LNCaP clone FGC (cell line): Measurements from ENCODE around the gene OBI1.
A peak's percentile ranks its signal among the peaks of the same experiment; 100 is the strongest.

ENCODE experiments used
- DNase-seq: peaks from one replicate; pipeline ENCODE4 v3.0.0-alpha.2; 2011; ENCODE audit warnings: low read depth
- H3K4me3 ChIP-seq: 2 replicates; pipeline ENCODE4 v1.5.1; 2011; ENCODE audit warnings: mild to moderate bottlenecking, low read depth, low read length, control low read depth
- CTCF ChIP-seq: IDR thresholded peaks from 2 replicates; pipeline ENCODE4 v1.5.1; 2012; ENCODE audit warnings: mild to moderate bottlenecking; ENCODE audit not compliant: control insufficient read depth, insufficient read depth; ENCODE audit errors: extremely low read depth

OBI1 gene

GRCh38 chr13:78609464-78610205 is 49.3 kb downstream of the OBI1 start:
- peak overlapping the region; percentile 32; the same call in 1 of the 2 replicates for H3K4me3 ChIP-seq
- no peak for DNase-seq
- no peak for TF ChIP-seq CTCF

- no peak for DNase-seq
- peak overlapping the region; percentile 32 for H3K4me3 ChIP-seq
- no peak for TF ChIP-seq CTCF
Measured at GRCh38 chr13:78608688-78609463, 50.1 kb downstream of the OBI1 start.

GRCh38 chr13:78608252-78608687 is 50.7 kb downstream of the OBI1 start:
- no peak overlapping the region for H3K4me3 ChIP-seq
- no peak for DNase-seq
- TF ChIP-seq CTCF: no peak

GRCh38 chr13:78607409-78608251 is 51.3 kb downstream of the OBI1 start:
- TF ChIP-seq CTCF: no peak
- H3K4me3 ChIP-seq: no peak overlapping the region
- DNase-seq: no peak

- H3K4me3 ChIP-seq: no peak overlapping the region
- TF ChIP-seq CTCF: no peak
- DNase-seq: no peak
Measured at GRCh38 chr13:78606471-78607408, 52.2 kb downstream of the OBI1 start.
